GM18502 (cell line): ENCODE measurements around the gene FOXJ3.

Experiments used
- ATAC-seq: cut with Tn5 transposase; IDR thresholded peaks from one replicate; pipeline ENCODE4 v1.9.1; 2021; ENCODE audit warnings: mild to moderate bottlenecking; ENCODE audit not compliant: unreplicated experiment, poor library complexity

The FOXJ3 gene

DNA sequence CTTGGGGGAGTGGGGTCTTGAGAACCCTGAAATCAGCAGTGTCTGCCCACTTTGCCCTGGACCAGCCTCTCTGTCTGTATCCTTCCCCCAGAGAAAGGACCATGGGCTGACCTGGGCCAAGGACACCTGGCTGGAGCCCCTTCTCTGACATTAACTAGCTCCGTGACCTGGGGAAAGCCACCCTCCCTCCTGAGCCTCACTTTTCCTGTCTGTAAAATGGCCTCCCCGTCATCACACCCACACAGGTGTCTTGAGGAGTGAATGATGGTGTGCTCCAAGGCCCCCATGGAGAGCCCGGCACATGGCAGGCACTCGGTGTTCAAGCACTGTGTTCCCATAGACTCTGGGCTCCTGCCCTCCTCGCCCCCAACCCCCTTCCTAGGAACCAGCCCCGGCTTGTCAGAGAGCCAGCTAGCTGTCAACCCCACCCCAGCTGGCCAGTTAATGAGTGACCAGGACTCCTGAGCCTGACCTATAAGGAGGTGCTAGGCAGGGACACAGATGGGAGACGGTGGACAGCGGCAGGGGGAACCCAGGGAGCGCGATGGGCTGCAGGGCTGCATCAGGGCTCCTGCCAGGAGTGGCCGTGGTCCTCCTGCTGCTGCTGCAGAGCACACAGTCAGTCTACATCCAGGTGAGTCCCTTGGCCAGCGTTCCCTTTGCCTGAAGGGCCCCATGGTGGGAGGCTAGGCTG lies 182.0 kb downstream of the FOXJ3 start, which contains the start of gene GUCA2B:
TSS of gene GUCA2B (plus strand) at position 504 of the 694 bp plus-strand sequence. CDS start at position 545, 41 bp downstream.
- ATAC-seq: no peak

DNA sequence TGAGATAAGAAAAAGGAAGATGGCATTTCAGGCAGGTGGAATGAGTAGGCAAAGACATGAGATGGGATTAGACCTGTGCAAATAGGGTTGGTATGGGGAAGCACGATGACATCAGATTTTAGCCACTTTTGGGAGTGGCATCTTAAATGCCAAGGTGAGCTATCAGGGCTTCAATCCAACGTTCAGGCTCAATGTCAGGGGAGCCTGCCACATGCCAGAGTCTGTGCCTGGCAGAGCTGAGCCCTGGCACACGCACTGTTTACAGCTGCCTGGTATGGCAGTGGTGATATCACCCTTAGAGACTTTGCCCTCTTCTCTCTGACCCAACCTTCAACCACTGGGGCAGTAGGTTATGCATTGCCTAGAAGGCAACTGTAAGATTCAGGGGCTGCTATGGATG lies 182.9 kb downstream of the FOXJ3 start:
- ATAC-seq: no peak

DNA sequence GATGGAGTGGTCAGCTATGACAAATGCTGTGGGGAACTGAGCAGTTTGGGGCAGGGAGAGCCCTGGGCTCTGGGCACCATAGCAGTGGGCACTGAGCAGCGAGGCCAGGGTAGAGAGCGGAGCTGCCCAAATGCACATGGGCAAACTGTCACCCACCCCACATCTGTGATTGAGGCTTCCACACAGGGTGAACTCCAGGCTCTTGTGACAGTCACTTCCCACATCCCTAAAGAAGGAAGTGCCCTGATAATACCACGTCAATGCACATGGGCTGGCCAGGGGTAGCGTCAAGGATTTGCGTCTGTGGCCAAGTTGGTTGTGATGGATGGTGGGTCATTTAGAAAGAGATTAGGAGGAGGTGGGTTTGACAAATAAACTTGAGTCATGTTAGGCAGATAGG lies 184.4 kb downstream of the FOXJ3 start:
- ATAC-seq: no peak

DNA sequence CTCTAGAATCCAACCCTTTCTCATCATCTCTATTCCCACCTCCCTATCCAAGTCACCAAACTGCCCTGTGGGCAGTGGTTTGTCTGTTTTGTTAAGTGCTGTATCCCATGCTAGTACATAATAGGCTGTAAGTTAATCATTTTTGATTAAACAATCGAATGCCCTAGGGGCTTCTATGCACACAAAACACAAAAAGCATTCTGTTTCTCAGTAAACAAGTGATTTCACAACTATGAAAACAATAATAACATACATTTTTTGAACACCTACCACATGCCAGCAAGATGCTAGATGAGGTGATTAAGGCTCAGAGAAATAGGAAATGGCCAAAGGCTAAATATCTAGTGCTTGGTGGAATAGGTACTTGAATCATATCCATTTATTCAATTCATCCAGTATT lies 186.9 kb downstream of the FOXJ3 start:
- ATAC-seq: no peak

DNA sequence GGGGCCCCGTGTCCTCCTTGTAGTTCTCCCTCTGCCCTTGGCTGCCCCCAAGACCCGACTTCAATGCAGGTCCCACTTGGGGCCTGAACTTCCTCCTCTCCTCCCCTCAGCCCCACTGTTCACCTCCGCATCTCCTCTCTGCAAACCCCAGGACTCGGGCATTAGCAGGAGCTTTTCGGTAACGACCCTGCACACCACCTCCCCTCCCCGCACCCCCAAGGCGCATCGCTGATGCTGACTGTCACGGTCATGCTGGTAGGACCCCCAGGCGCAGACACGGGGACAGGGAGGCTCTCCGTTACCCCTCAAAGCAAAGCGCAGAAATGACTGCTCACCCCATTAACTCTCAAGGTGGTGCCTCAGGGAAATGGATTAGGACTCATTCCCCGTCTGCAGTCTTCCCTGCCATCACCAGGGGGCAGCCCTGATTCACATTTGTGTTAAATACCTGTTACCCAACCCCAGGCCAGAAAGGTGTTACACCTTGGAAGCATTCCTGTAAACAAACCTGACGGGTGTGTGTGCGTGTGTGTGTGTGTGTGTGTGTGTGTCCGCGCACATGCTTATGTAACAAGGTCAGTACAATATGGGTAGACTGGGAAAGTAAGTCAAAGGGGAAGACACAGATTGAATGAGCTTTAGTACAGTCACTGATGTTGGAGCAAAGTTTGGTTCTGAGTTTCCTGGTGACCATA lies 188.3 kb downstream of the FOXJ3 start:
- ATAC-seq: no peak

DNA sequence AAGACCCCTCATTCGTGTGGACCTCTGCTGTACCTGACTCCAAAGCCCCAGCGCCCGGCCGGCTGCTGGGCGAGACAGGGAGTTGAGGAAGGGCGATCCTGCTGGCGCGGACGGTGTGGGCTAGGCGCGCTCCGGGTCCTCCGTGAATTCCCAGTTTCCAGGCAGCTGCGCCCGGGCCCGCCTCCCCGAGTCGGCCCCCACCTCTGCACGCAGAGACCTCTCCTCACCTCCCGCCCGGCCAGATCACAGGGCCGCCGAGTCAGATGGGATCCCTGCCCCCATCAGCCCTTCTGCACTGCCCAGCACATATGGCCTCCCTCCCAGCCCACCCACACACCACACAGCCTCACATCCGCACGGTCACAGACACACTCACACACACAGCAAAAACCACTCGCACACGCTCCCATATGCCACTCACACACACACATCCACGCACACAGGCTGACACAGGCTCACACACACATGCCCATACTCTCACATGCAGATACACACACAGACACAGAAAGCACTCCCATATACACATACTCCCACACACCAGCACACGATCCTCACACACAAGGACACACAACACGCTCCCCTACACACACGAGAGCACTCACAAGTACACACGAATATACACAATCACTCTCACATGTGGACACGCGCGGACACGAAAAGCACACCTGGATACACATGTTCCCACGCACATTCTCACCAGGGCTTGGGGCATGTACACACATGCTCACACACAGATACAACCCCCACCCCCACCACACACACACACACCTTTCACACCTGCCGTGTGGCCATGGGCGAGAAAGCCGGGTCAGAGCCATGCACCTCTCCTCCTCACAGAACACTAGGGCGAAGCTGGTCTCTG lies 189.0 kb downstream of the FOXJ3 start:
- no peak for ATAC-seq

DNA sequence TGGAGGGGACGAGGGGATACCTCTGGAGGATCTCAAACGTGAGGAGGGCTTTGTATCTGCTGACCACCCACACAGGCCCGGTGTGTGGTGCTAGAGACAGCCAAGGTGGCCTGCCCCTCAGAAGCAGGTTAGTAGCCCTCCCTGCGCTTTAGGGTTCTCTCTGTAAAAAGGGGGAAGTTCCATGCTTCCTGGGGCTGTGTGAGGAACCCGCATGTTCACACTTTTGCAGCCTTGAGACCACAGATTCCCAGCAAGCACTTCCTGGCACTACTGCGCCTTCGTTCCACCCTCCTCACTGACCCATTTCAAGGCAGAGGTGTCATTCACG lies 189.7 kb downstream of the FOXJ3 start:
- ATAC-seq: no peak

DNA sequence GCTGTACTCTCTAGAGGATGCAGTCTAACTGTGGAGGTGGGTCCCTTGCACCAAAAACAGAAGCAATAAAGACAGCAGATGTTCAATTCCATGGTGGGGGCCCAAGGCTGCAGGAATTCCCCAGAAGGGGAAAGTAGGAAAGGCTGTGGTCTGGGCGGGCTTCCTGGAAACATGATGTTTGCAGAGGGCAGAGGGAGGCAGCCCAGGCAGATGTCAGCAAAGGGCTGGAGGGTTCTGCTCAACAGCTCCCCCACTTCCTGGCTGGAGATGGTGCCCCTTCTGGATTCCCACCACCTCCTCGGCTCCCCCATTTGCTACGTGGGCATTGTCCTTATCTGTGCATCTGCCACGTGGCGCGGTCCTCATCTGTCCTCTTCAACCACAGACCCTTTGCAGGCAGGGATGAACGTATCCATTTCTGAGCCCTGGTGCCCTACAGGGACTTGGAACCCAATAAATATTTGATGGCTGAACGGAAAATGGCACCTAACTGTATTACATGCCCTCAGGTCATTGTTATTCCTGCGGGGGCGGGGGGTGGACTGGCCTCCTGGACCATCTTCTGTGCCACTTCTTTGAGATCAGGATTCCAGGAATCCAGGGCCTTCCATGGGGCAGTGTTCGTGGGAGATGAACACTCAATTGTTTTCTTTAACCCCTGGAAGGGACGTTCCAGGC lies 190.2 kb downstream of the FOXJ3 start:
- no peak for ATAC-seq

DNA sequence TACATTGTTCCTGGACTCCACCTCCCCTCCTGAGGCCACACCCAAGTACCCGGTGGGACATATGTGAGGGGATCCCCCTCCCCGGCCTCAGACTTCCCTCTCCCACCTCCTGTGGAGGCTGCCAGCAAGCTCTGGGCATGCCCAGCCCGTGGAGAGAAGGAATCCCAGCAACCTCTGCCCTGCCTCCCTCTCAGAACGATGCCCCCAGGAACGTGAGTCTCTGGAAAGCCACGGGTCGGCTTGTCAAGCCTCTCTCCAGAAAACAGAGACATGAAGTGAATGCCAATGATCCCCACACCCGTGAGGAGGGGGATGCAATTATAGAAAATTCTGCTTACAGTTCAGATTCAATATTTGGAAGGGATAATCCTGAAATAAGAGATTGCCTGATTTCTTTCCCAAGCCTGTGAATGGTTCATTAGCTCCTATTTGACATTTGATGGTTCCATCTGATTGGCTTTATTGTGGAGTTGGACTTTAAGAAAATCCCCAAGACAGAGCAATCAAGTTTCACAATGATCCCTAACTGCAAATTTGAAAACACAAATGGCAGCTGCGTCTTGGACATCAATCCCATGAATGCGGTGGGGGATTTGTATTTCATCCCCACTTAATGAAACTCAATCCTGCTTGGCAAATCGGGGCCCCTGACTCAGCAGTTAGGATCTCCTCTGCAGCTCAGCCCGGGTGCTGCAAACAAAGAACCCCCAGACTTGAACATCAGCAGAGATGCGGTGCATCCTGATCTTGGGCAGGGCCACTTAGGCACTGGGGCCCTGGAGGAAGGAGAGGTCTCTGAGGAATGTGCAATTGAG lies 190.9 kb downstream of the FOXJ3 start:
- ATAC-seq: no peak

DNA sequence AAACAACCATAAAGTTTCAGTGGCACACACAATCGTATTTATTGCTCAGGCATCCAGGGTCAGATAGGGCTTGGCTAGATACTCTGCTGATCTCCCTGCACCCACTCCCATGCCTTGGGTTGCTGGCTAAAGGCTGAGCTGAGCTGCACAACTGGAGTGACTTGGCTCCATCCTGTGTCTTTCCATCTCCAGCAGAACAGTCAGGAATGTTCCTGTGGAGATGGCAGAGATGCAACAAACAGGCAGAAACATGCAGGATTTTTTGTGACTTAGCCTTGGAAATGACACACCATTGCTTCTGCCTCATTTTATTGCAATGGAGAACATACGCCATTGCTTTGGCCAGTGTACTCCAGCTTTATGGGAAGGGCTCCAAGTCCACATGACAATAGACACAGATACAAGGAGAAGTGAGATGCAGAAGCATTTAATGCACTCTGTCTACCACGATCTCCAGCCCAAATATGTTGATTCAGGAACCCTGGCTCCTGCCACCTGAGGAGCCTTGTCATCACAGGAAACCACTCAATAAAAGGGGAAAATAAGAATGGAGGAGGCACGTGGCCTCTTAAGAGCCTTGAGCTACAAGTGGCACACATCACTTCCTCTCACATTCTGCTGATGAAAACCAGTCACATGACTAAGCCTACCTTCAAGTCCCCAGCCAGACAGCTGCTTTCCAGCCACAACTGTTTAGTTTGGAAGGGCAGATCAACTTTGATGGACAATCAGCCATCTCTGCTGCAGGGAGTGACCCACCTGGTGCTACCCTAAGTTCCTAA lies 191.9 kb downstream of the FOXJ3 start:
- ATAC-seq: no peak

DNA sequence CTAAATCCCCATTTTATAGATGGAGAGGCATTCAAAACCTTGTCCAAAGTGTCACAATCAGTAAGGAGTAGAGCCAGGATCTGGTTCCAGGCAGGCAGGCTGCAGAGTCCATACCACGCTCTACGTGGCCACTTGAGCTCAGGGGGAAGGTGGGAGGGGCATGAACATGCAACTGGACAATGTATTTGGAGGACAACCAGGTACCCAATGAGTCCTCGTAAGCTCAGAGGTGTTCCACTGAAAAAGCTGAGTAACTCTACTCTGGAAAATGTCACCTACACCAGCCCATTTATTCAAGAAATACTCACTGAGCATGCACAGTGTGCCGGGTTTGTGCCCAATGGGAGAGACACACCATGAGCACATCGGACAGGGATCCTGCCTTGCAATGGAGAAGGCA lies 193.1 kb downstream of the FOXJ3 start:
- no peak for ATAC-seq

DNA sequence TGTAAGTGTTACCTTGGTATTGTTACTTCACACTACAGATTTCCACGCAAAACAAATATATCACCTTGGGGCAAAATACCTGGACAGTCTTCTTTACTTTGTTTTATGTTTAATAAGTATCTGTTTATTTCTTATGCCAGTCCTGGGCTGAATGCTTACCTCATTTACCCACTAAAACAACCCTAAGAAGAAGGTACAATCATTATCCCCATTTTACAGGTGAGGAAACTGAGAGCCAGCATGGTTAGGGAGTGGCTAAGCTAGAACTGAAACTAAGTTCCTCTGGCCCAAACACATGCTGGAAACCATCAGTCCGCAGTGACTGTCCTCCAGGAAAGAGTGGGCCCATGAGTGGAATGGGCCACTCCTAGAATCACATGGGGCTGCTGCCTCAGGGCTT lies 194.8 kb downstream of the FOXJ3 start:
- ATAC-seq: no peak

DNA sequence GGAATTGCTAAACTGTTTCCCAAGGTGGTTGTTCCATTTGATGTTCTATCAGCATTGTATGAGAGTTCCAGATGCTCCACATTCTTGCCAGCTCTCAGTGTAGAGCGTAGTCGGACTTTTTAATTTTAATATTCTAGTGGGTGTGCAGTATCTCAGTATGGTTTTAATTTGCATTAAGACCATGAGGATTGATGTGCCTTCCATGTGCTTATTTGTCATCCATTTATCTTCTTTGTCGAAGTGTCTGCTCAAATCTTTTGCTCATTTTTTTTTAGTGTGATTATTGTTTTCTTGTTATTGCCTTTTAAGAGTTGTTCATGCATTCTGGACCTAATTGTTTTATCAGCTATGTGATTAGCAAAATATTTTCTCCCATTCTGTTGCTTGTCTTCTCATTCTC lies 195.6 kb downstream of the FOXJ3 start:
- ATAC-seq: no peak

DNA sequence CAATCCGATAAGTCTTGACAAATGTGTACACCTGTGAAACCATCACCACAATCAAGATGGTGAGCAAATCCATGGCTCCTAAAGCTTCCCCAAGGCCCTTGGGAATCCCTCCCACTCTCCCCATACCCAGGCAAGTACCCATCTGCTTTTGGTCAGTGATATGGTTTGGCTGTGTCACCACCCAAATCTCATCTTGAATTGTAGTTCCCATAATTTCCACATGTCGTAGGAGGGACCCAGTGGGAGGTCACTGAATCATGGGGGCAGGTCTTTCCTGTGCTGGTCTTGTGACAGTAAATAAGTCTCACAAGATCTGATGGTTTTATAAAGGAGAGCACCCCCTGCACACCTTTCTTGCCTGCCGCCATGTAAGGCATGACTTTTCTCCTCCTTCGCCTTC lies 196.4 kb downstream of the FOXJ3 start:
- ATAC-seq: no peak

DNA sequence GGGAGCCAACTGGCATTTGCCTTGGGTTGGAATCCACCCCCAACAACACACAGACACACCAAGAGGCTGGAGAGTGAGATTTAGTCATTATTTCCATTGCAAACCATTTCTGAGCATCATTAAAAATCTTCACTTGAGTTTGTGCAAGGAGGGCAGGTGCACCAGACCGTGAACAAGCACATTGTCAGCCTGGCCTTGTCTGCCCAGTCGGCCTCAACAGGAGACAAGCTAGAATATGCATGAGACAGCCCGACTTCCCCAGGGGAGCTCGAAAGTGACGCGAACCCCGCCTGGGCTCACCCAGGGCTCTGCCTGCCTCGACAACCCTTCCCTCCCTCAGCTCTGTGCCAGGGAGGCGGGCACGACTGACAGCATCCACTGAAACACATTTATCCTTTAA lies 197.3 kb downstream of the FOXJ3 start:
- ATAC-seq: no peak

DNA sequence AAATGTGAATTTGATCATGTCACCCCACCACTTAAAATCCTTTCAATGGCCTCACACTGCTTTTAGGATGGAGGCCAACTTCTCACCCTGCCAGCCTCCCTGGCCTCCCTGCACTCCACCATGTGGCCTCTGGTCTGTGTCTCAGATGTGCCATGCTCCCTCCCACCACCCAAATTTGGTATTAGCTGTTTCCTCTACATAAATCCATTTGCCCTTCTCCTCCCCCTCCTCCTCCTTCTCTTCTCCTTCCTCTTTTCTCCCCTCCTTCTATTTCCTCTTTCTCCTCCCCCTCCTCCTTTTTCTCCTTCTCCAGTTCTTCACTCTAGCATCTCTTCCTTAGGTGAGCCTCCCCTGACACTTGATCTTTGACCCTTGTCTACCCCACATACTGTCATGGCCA lies 198.6 kb downstream of the FOXJ3 start:
- ATAC-seq: no peak

DNA sequence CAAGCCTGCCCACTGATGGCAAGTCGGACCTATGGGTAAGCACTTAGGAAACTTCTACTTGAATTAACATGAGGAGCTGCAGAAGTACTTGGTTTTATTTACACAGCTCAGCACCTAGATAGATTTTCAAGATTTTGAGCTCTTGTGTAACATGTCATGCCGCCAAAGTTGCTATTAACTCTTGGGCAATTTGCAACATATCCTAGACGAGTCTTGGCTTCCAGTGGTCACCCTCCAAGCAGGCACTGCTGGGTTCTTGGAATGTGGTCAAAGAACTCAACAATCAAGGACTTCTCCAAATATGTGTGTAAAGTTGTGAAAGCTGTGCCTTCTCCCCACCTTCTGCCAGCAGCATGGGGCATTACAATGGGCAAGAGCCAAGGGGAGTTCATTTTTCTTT lies 199.6 kb downstream of the FOXJ3 start:
- no peak for ATAC-seq

DNA sequence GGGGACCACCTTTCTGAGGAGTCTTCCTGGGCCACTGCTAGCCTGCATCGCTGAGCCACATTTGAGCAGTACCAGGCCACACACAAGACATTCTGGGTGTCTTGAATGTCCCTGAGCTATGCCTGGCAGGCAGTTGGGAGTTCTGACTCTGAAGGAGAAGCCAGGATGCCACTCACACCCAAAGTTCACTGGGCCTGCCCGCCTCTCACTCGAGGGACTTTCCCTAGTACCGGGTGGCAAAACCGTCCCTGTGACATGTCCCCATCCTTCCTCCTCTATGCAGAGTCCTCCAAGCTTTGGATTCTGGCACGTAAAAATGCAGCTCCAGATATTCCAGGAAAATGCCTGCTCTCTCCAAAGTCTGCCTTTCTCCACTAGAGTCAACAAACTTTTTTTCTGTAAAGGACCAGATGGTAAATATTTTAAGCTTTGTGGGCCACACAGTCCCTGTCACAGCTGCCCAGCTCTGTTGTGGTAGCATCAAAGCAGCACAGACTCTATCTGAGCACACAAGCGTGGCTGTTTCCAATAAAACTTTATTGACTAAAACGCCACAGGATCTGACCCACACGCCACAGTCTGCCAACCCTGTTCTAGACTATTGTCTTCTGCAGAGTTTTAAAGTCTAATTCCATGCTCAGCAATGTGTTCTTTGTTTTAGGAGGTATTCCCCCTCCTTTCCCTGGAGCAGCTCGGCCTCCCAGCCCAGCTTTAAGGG lies 201.1 kb downstream of the FOXJ3 start:
- ATAC-seq: no peak

DNA sequence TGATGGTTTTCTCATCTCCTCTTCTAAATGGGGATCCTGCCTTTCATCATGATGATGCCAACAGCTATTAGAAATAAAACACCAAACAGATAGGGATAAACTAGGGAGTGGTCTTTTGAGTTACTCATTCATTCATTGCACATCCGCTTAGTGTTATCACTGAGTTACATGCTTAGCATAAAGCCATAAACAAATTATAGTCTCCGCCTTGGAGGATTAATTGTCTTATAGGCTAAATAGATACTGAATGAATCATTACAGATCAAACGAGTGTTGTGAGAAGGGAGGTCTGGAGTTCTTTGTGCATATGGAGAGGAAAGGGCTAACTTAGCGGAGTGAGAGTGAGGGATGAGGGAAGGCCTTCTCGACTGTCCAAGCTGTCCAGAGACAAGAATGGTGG lies 201.6 kb downstream of the FOXJ3 start:
- ATAC-seq: no peak
